Testis (tissue), 2 donors: Measurements from ENCODE around the gene RALGPS2.

ENCODE experiments used
- CTCF ChIP-seq, 3 experiments: fragments of 450-650 bp in 2 of 3; fragments of 200-600 bp in 1 of 3; sonication (generic) in 1 of 3; IDR thresholded peaks; one replicate each; pipeline ENCODE4 v1.5.1; 2016 to 2019; ENCODE audit warnings: antibody characterized with exemption in 3 of 3, mild to moderate bottlenecking in 2 of 3, moderate library complexity in 1 of 3
- POLR2A ChIP-seq: fragments of 450-650 bp; IDR thresholded peaks from one replicate; pipeline ENCODE4 v1.6.1; 2017; ENCODE audit warnings: antibody characterized with exemption, mild to moderate bottlenecking, moderate library complexity

DNA sequence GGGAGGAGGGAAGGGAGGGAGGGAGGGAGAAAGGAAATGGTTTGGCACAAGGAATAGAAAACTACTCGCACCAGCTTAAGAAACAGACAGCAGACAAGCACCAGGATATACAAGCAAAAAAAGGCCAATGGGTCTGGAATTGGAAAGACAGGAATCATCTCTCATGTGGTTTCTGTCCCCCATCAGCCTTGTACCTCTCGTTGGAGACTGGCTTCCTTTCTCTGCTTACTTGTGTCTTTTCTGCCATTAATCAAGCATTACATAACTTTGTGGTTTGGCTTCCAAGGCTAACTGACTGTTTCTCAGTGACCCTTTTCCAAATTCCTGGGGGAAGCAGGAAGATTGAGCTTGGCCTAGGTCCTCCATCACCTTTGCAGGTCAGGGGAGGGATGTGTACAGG is 11.8 kb upstream of the RALGPS2 start:
- no peak for TF ChIP-seq POLR2A
- TF ChIP-seq CTCF (IDR thresholded peaks at IDR 0.05) = no peak
